Lower leg skin (tissue), 3 donors: ENCODE measurements around the gene ALLC.

ENCODE experiments used
- CTCF ChIP-seq, 3 donors: fragments of 450-650 bp; IDR thresholded peaks; one replicate each; pipeline ENCODE4 v1.5.1; 2016; ENCODE audit warnings: antibody characterized with exemption in 3 of 3, mild to moderate bottlenecking in 3 of 3, moderate library complexity in 2 of 3
- POLR2A ChIP-seq, 2 donors: fragments of 450-650 bp; IDR thresholded peaks; one replicate each; pipeline ENCODE4 v1.6.1; 2016 to 2017; ENCODE audit warnings: antibody characterized with exemption in 2 of 2, mild to moderate bottlenecking in 1 of 2, moderate library complexity in 1 of 2

DNA sequence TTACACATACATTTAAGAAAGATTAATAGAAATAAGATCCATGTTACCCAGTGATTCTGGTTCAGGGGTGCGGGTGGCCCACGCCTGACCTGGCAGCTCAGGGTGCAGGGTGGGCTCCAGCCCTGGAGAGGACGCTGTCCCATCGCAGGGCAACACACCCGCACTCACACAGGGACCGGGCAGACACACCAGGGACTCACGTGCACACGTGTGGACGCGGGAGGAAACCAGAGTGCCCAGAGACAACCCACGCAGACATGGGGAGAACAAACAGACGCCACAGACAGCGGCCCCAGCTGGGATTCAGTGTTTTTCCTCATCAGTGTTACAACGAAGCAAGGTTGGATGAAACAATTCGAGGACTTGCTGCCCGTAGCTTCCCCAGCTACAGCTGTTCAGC, 8.4 kb upstream of the ALLC start:
- no peak for TF ChIP-seq CTCF (IDR thresholded peaks at IDR 0.05)
- no peak for TF ChIP-seq POLR2A (IDR thresholded peaks at IDR 0.05)
